Epithelial cell of proximal tubule (primary cell): ENCODE data around the gene FRMD3. TPM values are rescaled to one million over a fixed set of nuclear protein-coding genes. Genes with fewer than 3 reads are reported as not detected.

ENCODE experiments used
- DNase-seq: peaks from one replicate; pipeline ENCODE4 v3.0.0-alpha.2; 2011; ENCODE audit warnings: low read depth
- H3K4me3 ChIP-seq: 2 replicates; pipeline ENCODE4 v1.5.1; 2011; ENCODE audit warnings: low read depth, mild to moderate bottlenecking, low read length
- total RNA-seq: library from RNA; depleted of rRNA; stranded (reverse); fragments of >200 nt; gene quantifications from 2 replicates; pipeline ENCODE4 v1.2.3, GENCODE V29; 2015
- TF ChIP-seq, protein P1 (sequence below): conservative IDR thresholded peaks from 2 replicates; pipeline ENCODE4 v1.5.1; 2012; ENCODE audit warnings: low read depth, mild to moderate bottlenecking, low read length

Gene FRMD3
- total RNA-seq, 1 donor from 2014 or later: 2.4 TPM

- TF ChIP-seq, protein P1, sequence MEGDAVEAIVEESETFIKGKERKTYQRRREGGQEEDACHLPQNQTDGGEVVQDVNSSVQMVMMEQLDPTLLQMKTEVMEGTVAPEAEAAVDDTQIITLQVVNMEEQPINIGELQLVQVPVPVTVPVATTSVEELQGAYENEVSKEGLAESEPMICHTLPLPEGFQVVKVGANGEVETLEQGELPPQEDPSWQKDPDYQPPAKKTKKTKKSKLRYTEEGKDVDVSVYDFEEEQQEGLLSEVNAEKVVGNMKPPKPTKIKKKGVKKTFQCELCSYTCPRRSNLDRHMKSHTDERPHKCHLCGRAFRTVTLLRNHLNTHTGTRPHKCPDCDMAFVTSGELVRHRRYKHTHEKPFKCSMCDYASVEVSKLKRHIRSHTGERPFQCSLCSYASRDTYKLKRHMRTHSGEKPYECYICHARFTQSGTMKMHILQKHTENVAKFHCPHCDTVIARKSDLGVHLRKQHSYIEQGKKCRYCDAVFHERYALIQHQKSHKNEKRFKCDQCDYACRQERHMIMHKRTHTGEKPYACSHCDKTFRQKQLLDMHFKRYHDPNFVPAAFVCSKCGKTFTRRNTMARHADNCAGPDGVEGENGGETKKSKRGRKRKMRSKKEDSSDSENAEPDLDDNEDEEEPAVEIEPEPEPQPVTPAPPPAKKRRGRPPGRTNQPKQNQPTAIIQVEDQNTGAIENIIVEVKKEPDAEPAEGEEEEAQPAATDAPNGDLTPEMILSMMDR: no peak
- no peak overlapping the region for H3K4me3 ChIP-seq
- no peak for DNase-seq
These were observed 46.2 kb downstream of the FRMD3 start for GRCh38 chr9:83491995-83492394.

DNA sequence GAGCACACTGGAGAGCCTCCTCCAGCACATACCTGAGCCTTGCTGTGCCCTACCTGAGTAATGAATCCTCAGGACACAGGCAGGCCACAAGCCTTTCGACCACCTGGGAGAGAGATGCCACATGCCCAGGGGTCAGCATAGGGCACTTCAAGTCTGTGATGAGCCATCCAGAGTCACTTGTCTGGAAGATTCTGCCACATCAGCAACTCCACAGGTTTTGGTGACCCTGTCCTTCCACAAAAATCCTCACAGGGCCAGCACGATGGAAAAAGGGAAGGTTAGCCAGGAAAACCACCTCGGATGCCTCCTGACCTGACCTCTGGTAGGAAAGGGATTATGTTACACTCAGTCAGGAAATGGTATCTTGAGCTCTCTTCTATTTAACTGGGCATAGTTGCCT, 46.8 kb downstream of the FRMD3 start:
- no peak for DNase-seq
- no peak overlapping the region for H3K4me3 ChIP-seq
- TF ChIP-seq, protein P1: no peak

DNA sequence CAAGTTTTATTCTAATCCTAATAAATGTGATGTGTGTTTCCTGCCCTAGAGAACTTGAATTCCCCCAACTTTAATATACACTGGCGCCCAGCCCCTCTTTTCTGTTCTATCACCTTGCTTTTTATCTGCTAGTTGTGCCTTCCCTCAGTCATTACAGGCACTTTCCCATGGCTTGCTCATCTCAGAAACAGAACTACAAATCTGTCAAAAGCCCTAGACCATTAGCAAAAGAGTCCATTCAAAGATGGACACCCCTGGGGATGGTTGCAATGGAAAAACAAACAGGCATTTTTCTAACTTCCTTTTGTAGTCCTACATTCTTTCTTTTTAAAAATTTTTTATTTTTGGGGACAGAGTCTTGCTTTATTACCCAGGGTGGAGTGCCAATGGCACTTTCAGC, 48.2 kb downstream of the FRMD3 start:
- DNase-seq: no peak
- H3K4me3 ChIP-seq: no peak overlapping the region
- TF ChIP-seq, protein P1: no peak

DNA sequence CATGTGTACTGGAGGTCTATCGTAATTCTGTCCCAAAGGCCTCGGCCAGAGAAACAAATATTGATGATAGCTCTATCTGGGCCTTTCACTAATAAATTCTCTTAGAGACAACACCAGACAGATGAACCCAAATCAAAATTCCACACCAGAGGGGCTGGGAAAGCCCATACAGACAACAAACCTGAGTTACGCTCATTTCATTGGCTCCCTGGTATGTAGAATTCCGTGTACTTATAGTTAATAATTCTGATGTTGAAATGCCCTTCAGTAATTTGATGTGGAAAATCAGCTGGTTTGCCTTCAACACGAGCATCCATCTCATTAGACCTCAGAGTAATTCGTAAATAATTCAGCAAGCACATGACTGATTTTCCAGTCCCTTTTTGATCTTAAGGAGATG, 53.2 kb downstream of the FRMD3 start:
- no peak overlapping the region for H3K4me3 ChIP-seq
- no peak for DNase-seq
- TF ChIP-seq, protein P1: no peak

DNA sequence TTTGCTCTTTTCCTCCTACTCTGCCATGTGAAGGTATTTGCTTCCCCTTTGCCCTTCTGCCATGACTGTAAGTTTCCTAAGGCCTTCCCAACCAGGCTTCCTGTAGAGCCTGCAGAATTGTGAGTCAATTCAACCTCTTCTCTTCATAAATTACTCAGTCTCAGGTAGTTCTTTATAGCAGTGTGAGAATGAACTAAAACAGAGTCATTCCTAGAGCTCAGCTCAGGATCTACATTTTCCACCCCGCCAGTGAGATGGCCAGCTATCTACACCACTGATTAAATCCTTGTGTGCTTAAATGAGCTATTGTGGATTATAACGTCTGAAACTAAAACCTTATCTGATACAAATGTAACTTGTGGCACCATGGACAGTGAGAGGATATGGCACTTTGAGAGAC, 55.0 kb downstream of the FRMD3 start:
- no peak overlapping the region for H3K4me3 ChIP-seq
- TF ChIP-seq, protein P1: no peak
- DNase-seq: no peak

DNA sequence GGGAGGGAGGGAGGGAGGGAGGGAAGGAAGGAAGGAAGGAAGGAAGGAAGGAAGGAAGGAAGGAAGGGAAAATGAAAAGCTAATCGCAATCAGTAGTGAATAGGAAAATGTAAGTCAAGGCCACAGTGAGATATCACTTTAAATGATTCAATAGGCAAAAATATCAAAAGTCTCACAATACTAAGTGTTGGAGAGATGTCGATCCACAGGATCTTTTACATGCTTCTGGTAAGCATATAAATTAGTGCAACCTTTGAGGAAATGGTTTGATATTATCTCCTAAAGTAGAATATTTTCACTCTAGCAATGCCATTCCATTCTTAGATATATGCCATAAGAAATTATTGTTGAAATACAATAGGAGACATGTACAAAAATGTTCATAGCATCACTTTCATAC, 58.4 kb downstream of the FRMD3 start:
- no peak for DNase-seq
- TF ChIP-seq, protein P1: no peak
- H3K4me3 ChIP-seq: no peak overlapping the region

DNA sequence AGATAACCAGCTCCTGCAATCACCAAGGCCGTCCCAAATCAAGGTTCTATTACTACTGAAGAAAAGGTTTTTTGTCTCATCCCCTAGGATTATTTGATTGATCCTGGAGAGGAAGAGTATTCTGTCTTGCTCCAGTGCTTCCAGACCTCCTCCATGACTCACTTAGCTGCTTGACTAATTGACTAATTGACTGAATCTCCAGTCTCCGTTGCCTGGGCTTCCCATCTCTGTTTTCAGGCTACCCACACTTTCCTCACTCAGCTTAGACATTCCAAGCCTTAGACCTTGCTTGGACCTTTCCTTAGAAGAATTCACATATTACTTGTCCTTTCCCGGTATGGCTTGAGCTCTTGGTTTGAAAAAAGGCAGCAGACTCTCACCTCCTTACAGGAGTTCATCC, 60.6 kb downstream of the FRMD3 start:
- no peak overlapping the region for H3K4me3 ChIP-seq
- TF ChIP-seq, protein P1: no peak
- DNase-seq: peak; percentile 74
